ENCODE data around the gene ZNF629. TPM values are rescaled to one million over a fixed set of nuclear protein-coding genes. Genes with fewer than 3 reads are reported as not detected.
"Not testable (repeated sequence)": the region's sequence is repeated elsewhere in the genome, so short reads cannot be mapped to it uniquely, and the experiment has no call there.

Gene ZNF629
- total and polyA plus RNA-seq, 2 donors (not counting 1 experiment from before 2014, with no cell fraction given) = 5.8 to 7.3 TPM

DNA sequence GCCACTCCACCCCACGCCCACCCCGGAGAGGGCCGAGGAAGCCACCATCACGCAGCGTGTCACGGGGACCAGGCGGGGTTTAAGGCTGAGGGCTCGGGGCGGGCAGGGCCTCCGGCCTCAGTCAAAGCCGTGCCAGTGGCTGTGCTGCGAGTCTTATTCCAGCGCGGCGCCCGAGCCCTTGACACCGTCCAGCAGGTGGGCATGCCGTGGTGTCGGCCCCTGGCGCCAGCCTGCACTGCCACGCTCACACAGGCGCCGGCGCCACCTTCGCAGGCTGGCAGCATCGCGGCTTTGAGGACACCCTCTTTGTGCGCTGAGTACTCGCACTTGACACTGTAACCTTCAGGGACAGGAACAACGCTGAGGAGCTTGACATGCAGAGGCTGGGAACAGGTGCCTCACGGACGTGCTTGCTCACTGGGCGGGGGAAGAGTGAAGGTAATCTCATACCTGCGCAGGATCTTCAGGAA is 34.0 kb upstream of the ZNF629 start:
- DNase-seq (ENCODE audit: low read depth in 2 of 2) = no peak
- H3K27ac ChIP-seq (ENCODE audit: insufficient read depth, low read length) = no peak overlapping the region
- TF ChIP-seq EZH2 (IDR thresholded peaks at IDR 0.05; ENCODE audit: low read length, missing control alignments) = no peak
- TF ChIP-seq, protein P1, sequence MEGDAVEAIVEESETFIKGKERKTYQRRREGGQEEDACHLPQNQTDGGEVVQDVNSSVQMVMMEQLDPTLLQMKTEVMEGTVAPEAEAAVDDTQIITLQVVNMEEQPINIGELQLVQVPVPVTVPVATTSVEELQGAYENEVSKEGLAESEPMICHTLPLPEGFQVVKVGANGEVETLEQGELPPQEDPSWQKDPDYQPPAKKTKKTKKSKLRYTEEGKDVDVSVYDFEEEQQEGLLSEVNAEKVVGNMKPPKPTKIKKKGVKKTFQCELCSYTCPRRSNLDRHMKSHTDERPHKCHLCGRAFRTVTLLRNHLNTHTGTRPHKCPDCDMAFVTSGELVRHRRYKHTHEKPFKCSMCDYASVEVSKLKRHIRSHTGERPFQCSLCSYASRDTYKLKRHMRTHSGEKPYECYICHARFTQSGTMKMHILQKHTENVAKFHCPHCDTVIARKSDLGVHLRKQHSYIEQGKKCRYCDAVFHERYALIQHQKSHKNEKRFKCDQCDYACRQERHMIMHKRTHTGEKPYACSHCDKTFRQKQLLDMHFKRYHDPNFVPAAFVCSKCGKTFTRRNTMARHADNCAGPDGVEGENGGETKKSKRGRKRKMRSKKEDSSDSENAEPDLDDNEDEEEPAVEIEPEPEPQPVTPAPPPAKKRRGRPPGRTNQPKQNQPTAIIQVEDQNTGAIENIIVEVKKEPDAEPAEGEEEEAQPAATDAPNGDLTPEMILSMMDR (conservative IDR thresholded peaks at IDR 0.05 in 1 of 2, IDR thresholded peaks at IDR 0.05 in 1 of 2; ENCODE audit: low read depth in 1 of 2, low read length in 2 of 2) = no peak
- no peaks in the 10 kb centered on the region for H3K36me3 ChIP-seq (ENCODE audit: control insufficient read depth, insufficient read depth, low read length)
- no peak overlapping the region for H2AFZ ChIP-seq (ENCODE audit: low read length)
- no peak overlapping the region for H3K9ac ChIP-seq (ENCODE audit: insufficient read depth, low read length)
- no peaks in the 10 kb centered on the region for H3K9me3 ChIP-seq (ENCODE audit: control insufficient read depth, insufficient read depth, low read depth, low read length)
- no peaks in the 10 kb centered on the region for H3K79me2 ChIP-seq (ENCODE audit: control insufficient read depth, insufficient read depth, low read length)
- no peaks in the 10 kb centered on the region for H3K4me1 ChIP-seq (ENCODE audit: control insufficient read depth, extremely low read depth, insufficient read depth, low read length)
- no peaks in the 10 kb centered on the region for H4K20me1 ChIP-seq (ENCODE audit: control insufficient read depth, extremely low read depth, insufficient read depth, low read length)
- H3K4me2 ChIP-seq (ENCODE audit: extremely low read depth, insufficient read depth, low read length) = no peak overlapping the region
- no peaks in the 10 kb centered on the region for H3K27me3 ChIP-seq (ENCODE audit: control insufficient read depth, insufficient read depth, low read length)
- no peak overlapping the region for H3K4me3 ChIP-seq (replicated peaks in 1 of 4; ENCODE audit: control extremely low read depth in 1 of 4, insufficient read depth in 1 of 4, low read depth in 3 of 4, low read length in 4 of 4)

DNA sequence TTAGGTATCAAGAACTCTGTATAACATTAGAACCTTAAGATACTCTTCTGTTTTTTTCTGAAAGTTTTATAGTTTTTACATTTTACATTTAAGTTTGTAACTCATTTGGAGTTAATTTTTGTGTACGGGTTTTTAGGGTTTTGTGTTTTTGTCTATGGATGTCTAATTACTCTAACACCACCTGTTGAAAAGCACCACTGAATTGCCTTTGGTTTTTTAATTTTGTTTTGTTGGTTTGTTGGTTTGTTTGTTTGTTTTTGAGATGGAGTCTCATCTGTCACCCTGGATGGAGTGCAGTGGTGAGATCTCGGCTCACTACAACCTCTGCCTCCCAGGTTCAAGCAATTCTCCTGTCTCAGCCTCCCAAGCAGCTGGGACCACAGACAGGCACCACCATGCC is 29.8 kb upstream of the ZNF629 start:
- Histone ChIP-seq H3K79me2 (ENCODE audit: control insufficient read depth, insufficient read depth, low read length) (no peaks in the 10 kb centered on the region), H3K36me3 (ENCODE audit: control insufficient read depth, insufficient read depth, low read length) (no peaks in the 10 kb centered on the region), H3K27me3 (ENCODE audit: control insufficient read depth, insufficient read depth, low read length) (no peaks in the 10 kb centered on the region), H3K9me3 (ENCODE audit: control insufficient read depth, insufficient read depth, low read depth, low read length) (no peaks in the 10 kb centered on the region), H2AFZ (ENCODE audit: low read length) (no peak overlapping the region), H3K4me1 (ENCODE audit: control insufficient read depth, extremely low read depth, insufficient read depth, low read length) (peaks cover 6% of the 10 kb centered on the region), H4K20me1 (ENCODE audit: control insufficient read depth, extremely low read depth, insufficient read depth, low read length) (no peaks in the 10 kb centered on the region), H3K4me3 (replicated peaks in 1 of 4; ENCODE audit: control extremely low read depth in 1 of 4, insufficient read depth in 1 of 4, low read depth in 3 of 4, low read length in 4 of 4) (no peak overlapping the region), H3K4me2 (ENCODE audit: extremely low read depth, insufficient read depth, low read length) (no peak overlapping the region), H3K27ac (ENCODE audit: insufficient read depth, low read length) (no peak overlapping the region), H3K9ac (ENCODE audit: insufficient read depth, low read length) (no peak overlapping the region)
- TF ChIP-seq, protein P1 (conservative IDR thresholded peaks at IDR 0.05 in 1 of 2, IDR thresholded peaks at IDR 0.05 in 1 of 2; ENCODE audit: low read depth in 1 of 2, low read length in 2 of 2) = no peak
- no peak for TF ChIP-seq EZH2 (IDR thresholded peaks at IDR 0.05; ENCODE audit: low read length, missing control alignments)
- no peak for DNase-seq (ENCODE audit: low read depth in 2 of 2)

GRCh38 chr16:30813821-30814189 is 26.8 kb upstream of the ZNF629 start:
- peak overlapping the region; percentile 86 for H2AFZ ChIP-seq (ENCODE audit: low read length)
- no peaks in the 10 kb centered on the region for H3K36me3 ChIP-seq (ENCODE audit: control insufficient read depth, insufficient read depth, low read length)
- peak overlapping the region; percentile 51 for H3K27ac ChIP-seq (ENCODE audit: insufficient read depth, low read length)
- peaks cover 6% of the 10 kb centered on the region for H3K4me1 ChIP-seq (ENCODE audit: control insufficient read depth, extremely low read depth, insufficient read depth, low read length)
- no peaks in the 10 kb centered on the region for H3K9me3 ChIP-seq (ENCODE audit: control insufficient read depth, insufficient read depth, low read depth, low read length)
- H3K4me2 ChIP-seq (ENCODE audit: extremely low read depth, insufficient read depth, low read length) = peak overlapping the region; percentile 68
- peak in 1 of 2 donors; percentile 3 for DNase-seq (ENCODE audit: low read depth in 2 of 2)
- H3K4me3 ChIP-seq (replicated peaks in 1 of 4; ENCODE audit: control extremely low read depth in 1 of 4, insufficient read depth in 1 of 4, low read depth in 3 of 4, low read length in 4 of 4) = peak overlapping the region; percentile 11 to 65 (median 34)
- no peaks in the 10 kb centered on the region for H3K27me3 ChIP-seq (ENCODE audit: control insufficient read depth, insufficient read depth, low read length)
- H3K79me2 ChIP-seq (ENCODE audit: control insufficient read depth, insufficient read depth, low read length) = no peaks in the 10 kb centered on the region
- H4K20me1 ChIP-seq (ENCODE audit: control insufficient read depth, extremely low read depth, insufficient read depth, low read length) = no peaks in the 10 kb centered on the region
- H3K9ac ChIP-seq (ENCODE audit: insufficient read depth, low read length) = peak overlapping the region; percentile 27
- no peak for TF ChIP-seq EZH2 (IDR thresholded peaks at IDR 0.05; ENCODE audit: low read length, missing control alignments)
- TF ChIP-seq, protein P1 (conservative IDR thresholded peaks at IDR 0.05 in 1 of 2, IDR thresholded peaks at IDR 0.05 in 1 of 2; ENCODE audit: low read depth in 1 of 2, low read length in 2 of 2) = no peak

- H3K79me2 ChIP-seq (ENCODE audit: control insufficient read depth, insufficient read depth, low read length); H4K20me1 ChIP-seq (ENCODE audit: control insufficient read depth, extremely low read depth, insufficient read depth, low read length); H2AFZ ChIP-seq (ENCODE audit: low read length); H3K4me1 ChIP-seq (ENCODE audit: control insufficient read depth, extremely low read depth, insufficient read depth, low read length); H3K27ac ChIP-seq (ENCODE audit: insufficient read depth, low read length); H3K9me3 ChIP-seq (ENCODE audit: control insufficient read depth, insufficient read depth, low read depth, low read length); H3K27me3 ChIP-seq (ENCODE audit: control insufficient read depth, insufficient read depth, low read length); H3K9ac ChIP-seq (ENCODE audit: insufficient read depth, low read length); DNase-seq (ENCODE audit: low read depth in 2 of 2); H3K36me3 ChIP-seq (ENCODE audit: control insufficient read depth, insufficient read depth, low read length); H3K4me2 ChIP-seq (ENCODE audit: extremely low read depth, insufficient read depth, low read length); H3K4me3 ChIP-seq (replicated peaks in 1 of 4; ENCODE audit: control extremely low read depth in 1 of 4, insufficient read depth in 1 of 4, low read depth in 3 of 4, low read length in 4 of 4): not testable (repeated sequence)
These were observed 22.7 kb upstream of the ZNF629 start for GRCh38 chr16:30809675-30810074.

GRCh38 chr16:30808890-30809426 is 22.0 kb upstream of the ZNF629 start:
- H3K4me2 ChIP-seq (ENCODE audit: extremely low read depth, insufficient read depth, low read length); H3K4me1 ChIP-seq (ENCODE audit: control insufficient read depth, extremely low read depth, insufficient read depth, low read length); H3K4me3 ChIP-seq (replicated peaks in 1 of 4; ENCODE audit: control extremely low read depth in 1 of 4, insufficient read depth in 1 of 4, low read depth in 3 of 4, low read length in 4 of 4); H3K27ac ChIP-seq (ENCODE audit: insufficient read depth, low read length); H4K20me1 ChIP-seq (ENCODE audit: control insufficient read depth, extremely low read depth, insufficient read depth, low read length); DNase-seq (ENCODE audit: low read depth in 2 of 2); H3K9me3 ChIP-seq (ENCODE audit: control insufficient read depth, insufficient read depth, low read depth, low read length); H2AFZ ChIP-seq (ENCODE audit: low read length); H3K36me3 ChIP-seq (ENCODE audit: control insufficient read depth, insufficient read depth, low read length); H3K79me2 ChIP-seq (ENCODE audit: control insufficient read depth, insufficient read depth, low read length); H3K9ac ChIP-seq (ENCODE audit: insufficient read depth, low read length); H3K27me3 ChIP-seq (ENCODE audit: control insufficient read depth, insufficient read depth, low read length): not testable (repeated sequence)
